Mononuclear cell (primary cell): ENCODE results near the gene WASHC4. TPM values are rescaled to one million over a fixed set of nuclear protein-coding genes. Genes with fewer than 3 reads are reported as not detected.

Experiments
- H3K27me3 ChIP-seq: 2 replicates; pipeline ENCODE4 v1.6.0; 2011; ENCODE audit warnings: low read length, control low read depth; ENCODE audit not compliant: insufficient read depth
- H3K4me1 ChIP-seq: 2 replicates; pipeline ENCODE4 v1.5.1; 2011; ENCODE audit warnings: mild to moderate bottlenecking, low read length, control low read depth; ENCODE audit not compliant: insufficient read depth
- H3K4me3 ChIP-seq: 2 replicates; pipeline ENCODE4 v1.5.1; 2011; ENCODE audit warnings: mild to moderate bottlenecking, low read length, moderate library complexity
- H3K9me3 ChIP-seq: 2 replicates; pipeline ENCODE4 v1.5.1; 2011; ENCODE audit warnings: low read depth, mild to moderate bottlenecking, control low read depth, low read length
- total RNA-seq: library from RNA; depleted of rRNA; stranded (reverse); fragments of >200 nt; gene quantifications from one replicate; pipeline ENCODE4 v1.2.3, GENCODE V29; 2012

WASHC4 gene
- 71.0 TPM for total RNA-seq

- H3K4me3 ChIP-seq = peak within 1 kb of the TSS; percentile 84
These were observed at the start of gene WASHC4 for GRCh38 chr12:105107494-105108371. WASHC4 (plus strand) TSS chr12:105107731; CDS start chr12:105107801, 70 bp downstream.

GRCh38 chr12:105060715-105061378 is 46.7 kb upstream of the WASHC4 start:
- H3K4me1 ChIP-seq = peaks cover 12% of the 10 kb centered on the region
- peaks cover 4% of the 10 kb centered on the region for H3K9me3 ChIP-seq
- H3K4me3 ChIP-seq = no peak overlapping the region
- H3K27me3 ChIP-seq = no peaks in the 10 kb centered on the region

More at GRCh38 chr12:105107494-105108371, at the start of gene WASHC4:
- H3K27me3 ChIP-seq = peaks cover 20% of the 10 kb centered on the region
- H3K9me3 ChIP-seq = no peaks in the 10 kb centered on the region
- H3K4me1 ChIP-seq = peaks cover 18% of the 10 kb centered on the region

GRCh38 chr12:105064564-105065178 is 42.9 kb upstream of the WASHC4 start:
- Histone ChIP-seq H3K9me3 (no peaks in the 10 kb centered on the region), H3K4me3 (no peak overlapping the region), H3K27me3 (no peaks in the 10 kb centered on the region), H3K4me1 (no peaks in the 10 kb centered on the region)

GRCh38 chr12:105067511-105068031 is 40.0 kb upstream of the WASHC4 start:
- no peak overlapping the region for H3K4me3 ChIP-seq
- no peaks in the 10 kb centered on the region for H3K9me3 ChIP-seq
- H3K4me1 ChIP-seq = no peaks in the 10 kb centered on the region
- H3K27me3 ChIP-seq = no peaks in the 10 kb centered on the region

GRCh38 chr12:105069936-105070702 is 37.4 kb upstream of the WASHC4 start:
- no peaks in the 10 kb centered on the region for H3K4me1 ChIP-seq
- no peaks in the 10 kb centered on the region for H3K9me3 ChIP-seq
- H3K27me3 ChIP-seq = no peaks in the 10 kb centered on the region
- H3K4me3 ChIP-seq = no peak overlapping the region

GRCh38 chr12:105071981-105072380 is 35.5 kb upstream of the WASHC4 start:
- Histone ChIP-seq H3K9me3 (no peaks in the 10 kb centered on the region), H3K27me3 (no peaks in the 10 kb centered on the region), H3K4me3 (no peak overlapping the region), H3K4me1 (no peaks in the 10 kb centered on the region)

- no peaks in the 10 kb centered on the region for H3K4me1 ChIP-seq
- H3K27me3 ChIP-seq = no peaks in the 10 kb centered on the region
- H3K4me3 ChIP-seq = no peak overlapping the region
- no peaks in the 10 kb centered on the region for H3K9me3 ChIP-seq
These were observed 34.5 kb upstream of the WASHC4 start for GRCh38 chr12:105072888-105073488.

- no peaks in the 10 kb centered on the region for H3K27me3 ChIP-seq
- H3K4me3 ChIP-seq = no peak overlapping the region
- H3K4me1 ChIP-seq = no peaks in the 10 kb centered on the region
- no peaks in the 10 kb centered on the region for H3K9me3 ChIP-seq
These were observed 31.4 kb upstream of the WASHC4 start for GRCh38 chr12:105076098-105076497.

GRCh38 chr12:105076913-105077312 is 30.6 kb upstream of the WASHC4 start:
- H3K9me3 ChIP-seq = no peaks in the 10 kb centered on the region
- no peaks in the 10 kb centered on the region for H3K27me3 ChIP-seq
- H3K4me3 ChIP-seq = no peak overlapping the region
- no peaks in the 10 kb centered on the region for H3K4me1 ChIP-seq

GRCh38 chr12:105077435-105077834 is 30.1 kb upstream of the WASHC4 start:
- Histone ChIP-seq H3K4me1 (no peaks in the 10 kb centered on the region), H3K9me3 (no peaks in the 10 kb centered on the region), H3K4me3 (no peak overlapping the region), H3K27me3 (peaks cover 4% of the 10 kb centered on the region)

GRCh38 chr12:105078712-105079570 is 28.6 kb upstream of the WASHC4 start:
- H3K4me3 ChIP-seq = no peak overlapping the region
- no peaks in the 10 kb centered on the region for H3K9me3 ChIP-seq
- H3K27me3 ChIP-seq = peaks cover 16% of the 10 kb centered on the region
- H3K4me1 ChIP-seq = peaks cover 6% of the 10 kb centered on the region

GRCh38 chr12:105083031-105083430 is 24.5 kb upstream of the WASHC4 start:
- no peaks in the 10 kb centered on the region for H3K9me3 ChIP-seq
- H3K4me1 ChIP-seq = peaks cover 9% of the 10 kb centered on the region
- no peak overlapping the region for H3K4me3 ChIP-seq
- H3K27me3 ChIP-seq = peaks cover 16% of the 10 kb centered on the region

GRCh38 chr12:105083551-105084105 is 23.9 kb upstream of the WASHC4 start:
- Histone ChIP-seq H3K9me3 (no peaks in the 10 kb centered on the region), H3K4me3 (peak overlapping the region; percentile 25), H3K27me3 (peaks cover 16% of the 10 kb centered on the region), H3K4me1 (peaks cover 9% of the 10 kb centered on the region)
